ENCODE measurements around the gene CBX5. TPM values are rescaled to one million over a fixed set of nuclear protein-coding genes. Genes with fewer than 3 reads are reported as not detected.

Gene CBX5
- total and polyA plus RNA-seq, 9 of the 15 experiments (the other 6 are each of a cell fraction or from before 2014, with no cell fraction given), result 32.6 to 102 (median 59.2) TPM

GRCh38 chr12:54214553-54215406, 65.1 kb downstream of the CBX5 start (continued):
- no peak for TF ChIP-seq ZNF445 (CRISPR knock-in tag; IDR thresholded peaks at IDR 0.05; ENCODE audit: low read depth)
- TF ChIP-seq JUND (IDR thresholded peaks at IDR 0.05; ENCODE audit: borderline replicate concordance, low read depth, low read length), result peak; percentile 72
- no peak; the same call in 2 of the 3 replicates for TF ChIP-seq JUND (tag; IDR thresholded peaks at IDR 0.05; ENCODE audit: borderline replicate concordance, low read depth, low read length)
- no peak for TF ChIP-seq PYGO2 (tag; IDR thresholded peaks at IDR 0.05)
- TF ChIP-seq HDGF (IDR thresholded peaks at IDR 0.05), result no peak
- no peak for TF ChIP-seq CBX8 (IDR thresholded peaks at IDR 0.05; ENCODE audit: borderline replicate concordance, extremely low read depth, low read depth, low read length, poor library complexity, severe bottlenecking)
- TF ChIP-seq POLR3A (IDR thresholded peaks at IDR 0.05; ENCODE audit: borderline replicate concordance, extremely low read depth, insufficient read depth, insufficient read length), result no peak
- TF ChIP-seq RAD51 (IDR thresholded peaks at IDR 0.05; ENCODE audit: borderline replicate concordance, low read depth), result no peak; the same call in 1 of the 2 replicates
- TF ChIP-seq ZNF263 (CRISPR knock-in tag; IDR thresholded peaks at IDR 0.05; ENCODE audit: borderline replicate concordance), result no peak
- no peak for TF ChIP-seq MYBL2 (IDR thresholded peaks at IDR 0.05; ENCODE audit: low read depth)
- TF ChIP-seq MYBL2 (CRISPR knock-in tag; IDR thresholded peaks at IDR 0.05; ENCODE audit: borderline replicate concordance), result no peak
- TF ChIP-seq ZBTB1 (CRISPR knock-in tag; IDR thresholded peaks at IDR 0.05; ENCODE audit: borderline replicate concordance, low read depth), result no peak; the same call in 1 of the 2 replicates
- 0 out of 2 replicates have a peak, but pooled peaks have one; percentile 23 for TF ChIP-seq SMARCE1 (IDR thresholded peaks at IDR 0.05)
- TF ChIP-seq GABPB1 (CRISPR knock-in tag; IDR thresholded peaks at IDR 0.05), result peak; percentile 71
- no peak for TF ChIP-seq PPARD (CRISPR knock-in tag; IDR thresholded peaks at IDR 0.05)
- 0 out of 2 replicates have a peak, but pooled peaks have one; percentile 43 for TF ChIP-seq FOXP1 (CRISPR knock-in tag; IDR thresholded peaks at IDR 0.05)
- TF ChIP-seq HNRNPUL1 (IDR thresholded peaks at IDR 0.05; ENCODE audit: low read length), result no peak
- peak; percentile 50; the same call in 1 of the 2 replicates for TF ChIP-seq SOX6 (IDR thresholded peaks at IDR 0.05)
- no peak for TF ChIP-seq THRAP3 (IDR thresholded peaks at IDR 0.05; ENCODE audit: borderline replicate concordance)
- TF ChIP-seq ARID1B (IDR thresholded peaks at IDR 0.05), result peak; percentile 36
- TF ChIP-seq HMG20A (CRISPR knock-in tag; conservative IDR thresholded peaks at IDR 0.05), result no peak
- no peak for TF ChIP-seq ELF2 (CRISPR knock-in tag; IDR thresholded peaks at IDR 0.05)
- no peak for TF ChIP-seq CREBBP (IDR thresholded peaks at IDR 0.05; ENCODE audit: low read depth, low read length)
- no peak for TF ChIP-seq SAFB (IDR thresholded peaks at IDR 0.05; ENCODE audit: borderline replicate concordance, low read depth, low read length)
- peak; percentile 47; the same call in 1 of the 2 replicates for TF ChIP-seq POLR2A (conservative IDR thresholded peaks at IDR 0.05)
- TF ChIP-seq SIN3A (IDR thresholded peaks at IDR 0.05; ENCODE audit: borderline replicate concordance in 2 of 2, control insufficient read depth in 1 of 2, low read depth in 2 of 2, low read length in 2 of 2), result 0 out of 4 replicates have a peak, but pooled peaks of 1 of the 2 experiments have one; percentile 57
- peak; percentile 45; the same call in 1 of the 2 replicates for TF ChIP-seq JUN (IDR thresholded peaks at IDR 0.05; ENCODE audit: borderline replicate concordance, low read depth, low read length)
- no peak for TF ChIP-seq JUN (CRISPR knock-in tag; IDR thresholded peaks at IDR 0.05; ENCODE audit: borderline replicate concordance)
- no peak; the same call in none of the 2 replicates for TF ChIP-seq HDAC2 (IDR thresholded peaks at IDR 0.05)
- no peak for TF ChIP-seq PHB2 (IDR thresholded peaks at IDR 0.05; ENCODE audit: low read depth)
- no peak for TF ChIP-seq ZC3H4 (CRISPR knock-in tag; IDR thresholded peaks at IDR 0.05; ENCODE audit: borderline replicate concordance)
- no peak for TF ChIP-seq DDX20 (tag; IDR thresholded peaks at IDR 0.05; ENCODE audit: low read depth)
